ENCODE measurements around the gene ABI3BP. TPM values are rescaled to one million over a fixed set of nuclear protein-coding genes. Genes with fewer than 3 reads are reported as not detected.

Gene ABI3BP
- total and polyA plus RNA-seq, 4 donors: 21.9 to 87.5 (median 59.9) TPM

- H3K9ac ChIP-seq (ENCODE audit: insufficient read depth in 1 of 2, low read length in 2 of 2): no peak overlapping the region
- no peaks in the 10 kb centered on the region for H3K9me3 ChIP-seq (ENCODE audit: control insufficient read depth in 4 of 4, insufficient read depth in 3 of 4, low read length in 3 of 4)
- WGBS, 2 donors: 33 to 36% methylated on average over 3 of the region's 3 CpGs
- TF ChIP-seq CTCF (IDR thresholded peaks at IDR 0.05; ENCODE audit: control extremely low read depth, extremely low read depth): no peak
- H3K36me3 ChIP-seq (ENCODE audit: control insufficient read depth in 4 of 4, insufficient read depth in 4 of 4, low read length in 4 of 4): peaks cover 0 to 3% (median 0%) of the 10 kb centered on the region in 4 donors
- H3K27ac ChIP-seq (ENCODE audit: low read depth in 1 of 2, low read length in 1 of 2): no peak overlapping the region
- H3K4me1 ChIP-seq (ENCODE audit: control insufficient read depth in 5 of 5, insufficient read depth in 5 of 5, low read length in 5 of 5): no peaks in the 10 kb centered on the region
- H3K27me3 ChIP-seq (ENCODE audit: control insufficient read depth in 3 of 3, insufficient read depth in 3 of 3, low read length in 2 of 3): no peaks in the 10 kb centered on the region
- H3K4me3 ChIP-seq: no peak overlapping the region
- no peak for ATAC-seq (ENCODE audit: insufficient read depth, low FRiP score)
- no peak for DNase-seq
Observed at GRCh38 chr3:100825574-100825973, 167.6 kb downstream of the ABI3BP start.

GRCh38 chr3:100815583-100815982, 177.6 kb downstream of the ABI3BP start:
- peaks cover 0 to 2% (median 0%) of the 10 kb centered on the region in 4 donors for H3K36me3 ChIP-seq (ENCODE audit: control insufficient read depth in 4 of 4, insufficient read depth in 4 of 4, low read length in 4 of 4)

GRCh38 chr3:100813828-100814227, 179.4 kb downstream of the ABI3BP start:
- no peak overlapping the region for H3K4me3 ChIP-seq
- H3K36me3 ChIP-seq (ENCODE audit: control insufficient read depth in 4 of 4, insufficient read depth in 4 of 4, low read length in 4 of 4): peaks cover 0 to 2% (median 0%) of the 10 kb centered on the region in 4 donors
- no peak overlapping the region for H3K9ac ChIP-seq (ENCODE audit: insufficient read depth in 1 of 2, low read length in 2 of 2)
- H3K9me3 ChIP-seq (ENCODE audit: control insufficient read depth in 4 of 4, insufficient read depth in 3 of 4, low read length in 3 of 4): no peaks in the 10 kb centered on the region
- no peaks in the 10 kb centered on the region for H3K4me1 ChIP-seq (ENCODE audit: control insufficient read depth in 5 of 5, insufficient read depth in 5 of 5, low read length in 5 of 5)
- TF ChIP-seq CTCF (IDR thresholded peaks at IDR 0.05; ENCODE audit: control extremely low read depth, extremely low read depth): no peak
- H3K27me3 ChIP-seq (ENCODE audit: control insufficient read depth in 3 of 3, insufficient read depth in 3 of 3, low read length in 2 of 3): no peaks in the 10 kb centered on the region
- DNase-seq (no peak), ATAC-seq (ENCODE audit: insufficient read depth, low FRiP score) (no peak)
- H3K27ac ChIP-seq (ENCODE audit: low read depth in 1 of 2, low read length in 1 of 2): no peak overlapping the region
- 89 to 98% methylated on average over 2 of the region's 2 CpGs for WGBS, 2 donors

More at GRCh38 chr3:100815583-100815982, 177.6 kb downstream of the ABI3BP start:
- WGBS, 2 donors: 87 to 94% methylated on average over 3 of the region's 3 CpGs
- Histone ChIP-seq H3K27me3 (ENCODE audit: control insufficient read depth in 3 of 3, insufficient read depth in 3 of 3, low read length in 2 of 3) (no peaks in the 10 kb centered on the region), H3K4me1 (ENCODE audit: control insufficient read depth in 5 of 5, insufficient read depth in 5 of 5, low read length in 5 of 5) (no peaks in the 10 kb centered on the region), H3K9me3 (ENCODE audit: control insufficient read depth in 4 of 4, insufficient read depth in 3 of 4, low read length in 3 of 4) (no peaks in the 10 kb centered on the region), H3K4me3 (no peak overlapping the region), H3K9ac (ENCODE audit: insufficient read depth in 1 of 2, low read length in 2 of 2) (no peak overlapping the region), H3K27ac (ENCODE audit: low read depth in 1 of 2, low read length in 1 of 2) (no peak overlapping the region)
- no peak for TF ChIP-seq CTCF (IDR thresholded peaks at IDR 0.05; ENCODE audit: control extremely low read depth, extremely low read depth)
- ATAC-seq (ENCODE audit: insufficient read depth, low FRiP score): no peak
- DNase-seq: no peak
